Frontal cortex (tissue), 4 donors: Measurements from ENCODE around the gene CHI3L2. TPM values are rescaled to one million over a fixed set of nuclear protein-coding genes. Genes with fewer than 3 reads are reported as not detected.

Experiments used
- DNase-seq, 2 donors: peaks; one replicate each; pipeline ENCODE4 v3.0.0; 2012; ENCODE audit warnings: low spot score in 2 of 2
- FAIRE-seq: peaks from 2 replicates; lab custom pipeline; 2012; peaks lifted over from hg19 to GRCh38; lab: Jason Lieb, UNC
- total RNA-seq: library from RNA; depleted of rRNA; stranded (reverse); fragments of >200 nt; gene quantifications from one replicate; pipeline ENCODE4 v1.2.3, GENCODE V29; 2014
- donor health status: control.
- donor health status: control.
- donor health status: control.

Gene CHI3L2
- total RNA-seq, 1 donor from 2014 or later = 0.41 TPM

GRCh38 chr1:111241797-111242196 lies 14.3 kb downstream of the CHI3L2 start:
- FAIRE-seq = no peak
- no peak for DNase-seq

- no peak for FAIRE-seq
- no peak for DNase-seq
Observed at GRCh38 chr1:111242805-111243523, 15.5 kb downstream of the CHI3L2 start.

- no peak for FAIRE-seq
- DNase-seq = no peak
Observed at GRCh38 chr1:111247125-111247838, 19.8 kb downstream of the CHI3L2 start.

- no peak for FAIRE-seq
Observed at GRCh38 chr1:111249960-111250359, 22.4 kb downstream of the CHI3L2 start.

GRCh38 chr1:111251570-111251969 lies 24.1 kb downstream of the CHI3L2 start:
- FAIRE-seq (no peak), DNase-seq (no peak)

More at GRCh38 chr1:111249960-111250359, 22.4 kb downstream of the CHI3L2 start:
- no peak for DNase-seq

GRCh38 chr1:111252786-111253185 lies 25.3 kb downstream of the CHI3L2 start:
- DNase-seq (no peak), FAIRE-seq (no peak)

- FAIRE-seq (no peak), DNase-seq (no peak)
Observed at GRCh38 chr1:111253876-111254275, 26.4 kb downstream of the CHI3L2 start.

- no peak for FAIRE-seq
Observed at GRCh38 chr1:111256988-111257658, 29.6 kb downstream of the CHI3L2 start.

GRCh38 chr1:111267801-111268508 lies 40.4 kb downstream of the CHI3L2 start:
- FAIRE-seq (no peak), DNase-seq (no peak)

More at GRCh38 chr1:111256988-111257658, 29.6 kb downstream of the CHI3L2 start:
- no peak for DNase-seq

- DNase-seq (no peak), FAIRE-seq (no peak)
Observed at GRCh38 chr1:111269825-111270406, 42.4 kb downstream of the CHI3L2 start.

GRCh38 chr1:111270771-111271463 lies 43.4 kb downstream of the CHI3L2 start:
- no peak for FAIRE-seq

GRCh38 chr1:111271464-111271801 lies 43.9 kb downstream of the CHI3L2 start:
- no peak for DNase-seq
- no peak for FAIRE-seq

More at GRCh38 chr1:111270771-111271463, 43.4 kb downstream of the CHI3L2 start:
- DNase-seq = no peak

- no peak for DNase-seq
- FAIRE-seq = no peak
Observed at GRCh38 chr1:111272081-111272480, 44.6 kb downstream of the CHI3L2 start.

- DNase-seq (no peak), FAIRE-seq (no peak)
Observed at GRCh38 chr1:111274653-111275052, 47.1 kb downstream of the CHI3L2 start.

- DNase-seq = peak in 1 of 2 donors; percentile 35
Observed at GRCh38 chr1:111275079-111275478, 47.6 kb downstream of the CHI3L2 start.

GRCh38 chr1:111275780-111276433 lies 48.4 kb downstream of the CHI3L2 start:
- DNase-seq (no peak), FAIRE-seq (no peak)

More at GRCh38 chr1:111275079-111275478, 47.6 kb downstream of the CHI3L2 start:
- no peak for FAIRE-seq

- DNase-seq (no peak), FAIRE-seq (no peak)
Observed at GRCh38 chr1:111279144-111279543, 51.6 kb downstream of the CHI3L2 start.

- DNase-seq (no peak), FAIRE-seq (no peak)
Observed at GRCh38 chr1:111280267-111280666, 52.8 kb downstream of the CHI3L2 start.

GRCh38 chr1:111281411-111281810 lies 53.9 kb downstream of the CHI3L2 start:
- FAIRE-seq (no peak), DNase-seq (no peak)
